NCI-H524 (cell line): Measurements from ENCODE around the gene RSU1.
A peak's percentile ranks its signal among the peaks of the same experiment; 100 is the strongest.

Experiments used
- DNase-seq, 2 experiments: peaks; one replicate each; lab custom pipeline; 2025; lab: John Stamatoyannopoulos, UW

RSU1 gene

DNA sequence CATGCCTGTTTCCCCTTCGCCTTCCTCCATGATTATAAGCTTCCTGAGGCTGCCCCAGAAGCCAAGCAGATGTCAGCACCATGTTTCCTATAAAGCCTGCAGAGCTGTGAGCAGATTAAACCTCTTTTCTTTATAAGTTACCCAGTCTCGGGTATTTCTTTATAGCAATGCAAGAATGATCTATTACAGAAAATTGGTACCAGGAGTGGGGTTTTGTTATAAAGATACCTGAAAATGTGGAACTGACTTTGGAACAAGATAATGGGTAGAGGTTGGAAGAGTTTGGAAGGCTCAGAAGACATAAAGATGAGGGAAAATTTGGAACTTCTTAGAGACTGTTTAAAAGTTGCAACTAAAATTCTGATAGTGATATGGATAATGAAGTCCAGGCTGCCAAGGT, 4.8 kb upstream of the RSU1 start:
- DNase-seq: no peak

- DNase-seq: no peak
These were observed 3.2 kb upstream of the RSU1 start for GRCh38 chr10:16820421-16820820.

DNA sequence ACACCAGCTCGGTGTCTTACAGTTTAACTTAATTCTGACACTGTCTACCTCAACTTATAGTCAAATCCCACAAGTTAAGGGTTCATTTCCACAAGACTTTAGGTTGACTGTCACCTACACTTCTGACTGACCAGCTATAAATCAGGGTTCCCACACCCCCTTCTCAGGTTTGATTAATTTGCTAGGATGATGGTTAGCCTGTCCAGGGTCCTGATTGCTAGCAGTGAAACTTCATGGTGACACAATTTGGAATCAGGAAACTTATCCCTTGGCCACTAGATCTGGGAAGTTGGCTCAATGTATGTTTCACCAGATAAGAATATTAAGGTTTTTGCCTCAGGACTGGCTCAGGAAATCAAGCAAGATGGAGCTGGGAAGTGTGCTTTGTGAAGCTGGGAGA, 2.8 kb upstream of the RSU1 start:
- no peak for DNase-seq

GRCh38 chr10:16819436-16819835, 2.2 kb upstream of the RSU1 start:
- DNase-seq: no peak

GRCh38 chr10:16819026-16819425, 1.8 kb upstream of the RSU1 start:
- no peak for DNase-seq

DNA sequence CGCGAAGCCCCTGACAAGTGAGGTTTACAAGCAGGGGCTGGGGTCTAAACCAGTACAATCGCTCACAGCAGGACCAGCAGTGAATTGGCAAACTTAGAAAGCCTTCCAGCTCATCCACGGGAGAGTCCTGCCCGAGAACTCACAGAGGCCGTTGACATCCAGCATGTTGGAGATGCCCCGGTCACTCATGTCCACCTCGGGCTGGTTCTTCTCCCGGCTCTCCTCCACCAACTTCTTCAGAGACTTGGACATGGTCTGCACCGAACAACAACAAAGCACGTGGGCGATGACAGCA, 447 bp downstream of the RSU1 start:
- DNase-seq: no peak

DNA sequence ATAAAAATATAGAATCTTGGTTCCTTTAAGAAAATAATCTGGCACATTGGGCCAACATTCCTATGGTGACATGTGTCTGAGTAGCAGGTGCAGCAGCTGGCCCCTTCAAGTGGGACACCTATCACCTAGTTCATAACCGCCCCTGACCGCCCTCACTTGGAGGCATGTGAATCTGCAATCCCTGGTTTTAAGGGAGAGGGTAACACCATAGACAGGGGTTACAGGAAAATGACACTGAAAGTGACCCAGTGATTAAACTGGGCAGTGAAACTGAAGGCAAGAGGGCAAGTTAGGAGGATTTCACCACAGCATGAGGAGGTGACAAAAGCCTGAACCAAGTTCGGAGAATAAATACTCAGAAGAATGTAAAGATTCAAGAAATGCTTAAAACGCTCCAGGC, 1.1 kb downstream of the RSU1 start:
- no peak for DNase-seq

GRCh38 chr10:16814012-16814411, 3.2 kb downstream of the RSU1 start:
- DNase-seq: no peak

DNA sequence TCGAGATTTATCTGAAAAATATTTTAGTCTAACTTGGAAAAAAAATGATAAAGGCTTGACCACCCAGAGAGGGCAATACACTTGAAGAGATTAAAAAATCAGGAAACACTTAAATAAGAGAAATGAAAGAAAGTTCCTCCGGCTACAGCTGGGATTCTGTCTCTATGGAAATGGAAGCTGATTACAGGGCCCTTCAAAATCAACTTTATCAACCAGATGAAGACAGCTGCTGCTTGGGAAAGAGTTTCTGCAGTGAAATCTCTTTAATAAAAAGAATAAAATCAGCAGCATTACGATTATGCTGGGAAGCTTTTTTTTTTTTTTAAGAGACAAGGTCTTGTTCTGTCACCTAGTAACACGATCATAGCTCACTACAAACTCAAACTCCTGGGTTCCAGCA, 4.5 kb downstream of the RSU1 start:
- DNase-seq: no peak

GRCh38 chr10:16811765-16812164, 5.5 kb downstream of the RSU1 start:
- no peak for DNase-seq

DNA sequence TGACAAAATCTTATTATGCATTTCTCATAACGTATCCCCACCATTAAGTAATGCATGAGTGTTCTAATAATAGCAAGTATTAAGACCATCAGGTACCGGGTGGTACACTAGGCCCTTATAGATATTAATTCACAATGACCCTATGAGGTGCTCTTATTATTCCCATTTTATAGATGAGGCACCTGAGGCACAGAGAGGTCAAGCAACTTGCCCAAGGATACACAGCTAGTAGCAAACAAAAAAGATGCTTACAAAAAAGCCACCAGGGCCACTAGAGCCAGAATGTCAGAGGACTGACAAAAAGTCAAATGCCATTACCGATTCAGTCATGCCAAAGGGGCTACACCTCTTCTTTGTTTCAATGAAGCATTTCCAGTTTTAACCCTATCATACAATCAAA, 5.9 kb downstream of the RSU1 start:
- no peak for DNase-seq

GRCh38 chr10:16809074-16809718, 8.0 kb downstream of the RSU1 start:
- peak in 1 of 2 experiments; percentile 6 for DNase-seq

- DNase-seq: no peak
These were observed 13.1 kb downstream of the RSU1 start for GRCh38 chr10:16804123-16804522.

DNA sequence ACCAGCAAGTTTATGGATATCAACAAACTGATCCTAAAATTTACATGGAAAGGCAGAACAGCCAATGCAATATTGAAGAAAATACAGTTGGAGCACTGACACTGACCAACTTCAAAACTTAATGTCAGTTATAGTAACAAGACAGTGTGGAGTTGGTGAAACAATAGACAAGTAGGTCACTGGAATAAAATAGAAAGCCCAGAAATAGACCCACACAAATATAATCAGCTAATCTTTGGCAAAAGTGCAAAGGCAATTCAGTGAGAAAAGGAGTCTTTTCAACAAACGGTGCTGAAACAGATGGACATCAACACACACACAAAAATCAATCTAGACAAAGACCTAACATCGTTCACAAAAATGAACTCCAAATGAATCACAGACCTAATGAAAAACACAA, 13.8 kb downstream of the RSU1 start:
- no peak for DNase-seq

GRCh38 chr10:16799621-16800020, 17.6 kb downstream of the RSU1 start:
- DNase-seq: no peak

DNA sequence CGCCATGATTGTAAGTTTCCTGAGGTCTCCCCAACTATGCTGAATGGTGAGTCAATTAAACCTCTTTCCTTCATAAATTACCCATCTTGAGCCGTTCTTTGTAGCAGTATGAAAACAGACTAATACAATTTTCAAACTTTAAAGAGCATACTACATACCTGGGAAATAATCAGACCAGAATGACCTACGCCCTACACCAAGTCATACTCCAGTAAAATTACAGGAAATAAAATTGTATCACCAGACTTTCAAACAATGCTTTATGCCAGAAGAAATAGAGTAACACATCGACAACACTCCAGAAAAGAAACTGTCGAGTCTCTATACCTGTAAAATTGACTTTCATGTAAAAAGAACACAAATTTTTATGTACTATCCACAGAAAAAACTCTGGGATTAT, 18.7 kb downstream of the RSU1 start:
- no peak for DNase-seq

DNA sequence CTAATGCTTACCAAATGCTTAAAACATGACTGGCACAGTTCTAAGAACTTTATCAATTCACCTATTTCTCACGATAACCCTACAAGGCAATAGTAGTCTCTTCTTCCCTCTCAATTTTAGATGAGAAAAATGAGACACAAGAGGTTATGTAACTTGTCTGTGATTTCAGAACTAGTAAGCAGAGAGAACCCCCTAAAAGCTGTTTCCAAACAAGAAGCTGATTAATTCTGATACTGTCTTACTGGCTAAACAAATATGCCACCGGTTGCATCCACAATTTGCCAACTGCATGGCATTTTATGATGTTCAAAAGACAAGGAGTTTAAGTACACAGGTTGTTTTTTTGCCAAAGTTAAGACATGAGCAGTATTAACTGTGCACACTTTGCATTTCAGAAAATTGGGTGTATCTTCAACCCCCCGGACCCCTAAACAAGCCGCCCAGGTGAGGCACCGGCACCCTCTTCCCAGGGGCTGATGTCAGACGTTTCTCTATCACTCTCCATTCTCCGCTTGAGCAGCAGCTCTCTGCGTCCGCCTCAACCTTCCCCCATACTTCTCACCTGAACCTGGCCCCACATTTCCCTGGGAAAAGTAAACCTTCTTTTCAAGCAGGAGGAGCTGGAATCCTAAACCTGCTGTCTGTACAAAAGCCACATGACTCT, 21.7 kb downstream of the RSU1 start:
- no peak for DNase-seq

DNA sequence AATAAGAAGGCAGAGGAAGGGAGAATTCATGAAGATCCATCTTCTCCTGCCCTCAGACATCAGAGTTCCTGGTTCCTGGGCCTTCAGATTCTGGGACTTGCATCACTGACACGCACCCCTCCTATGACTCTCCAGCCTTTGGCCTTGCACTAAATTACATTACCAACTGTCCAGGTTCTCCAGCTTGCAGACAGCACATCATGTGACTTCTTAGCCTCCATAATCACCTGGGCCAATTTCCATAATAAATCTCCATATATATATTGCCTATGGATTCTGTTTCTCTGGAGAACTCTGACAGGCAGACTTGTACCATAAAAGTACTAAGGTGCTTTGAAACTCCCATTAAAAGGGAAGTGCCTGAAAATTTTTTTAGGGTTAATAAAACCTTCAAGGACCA, 23.2 kb downstream of the RSU1 start:
- no peak for DNase-seq

- no peak for DNase-seq
These were observed 24.5 kb downstream of the RSU1 start for GRCh38 chr10:16792675-16793074.

DNA sequence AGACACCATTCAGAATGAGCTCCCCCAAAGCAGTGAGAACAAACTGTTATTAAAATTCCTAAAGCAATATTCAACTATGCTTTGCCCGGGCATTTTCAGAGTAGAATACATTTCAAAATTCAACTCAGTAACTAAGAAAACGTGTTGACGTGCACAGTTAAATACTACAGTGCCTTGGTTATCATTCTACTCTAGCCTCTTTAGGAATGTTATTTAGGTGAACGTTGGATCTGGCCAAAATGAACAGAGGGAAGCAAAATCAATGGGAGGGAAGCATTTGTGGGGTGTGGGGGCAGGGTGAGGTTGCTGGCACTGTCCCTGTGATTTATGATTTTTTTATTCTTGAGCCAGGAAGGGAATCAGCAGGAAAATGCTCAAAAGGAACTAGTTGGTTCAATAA, 27.5 kb downstream of the RSU1 start:
- DNase-seq: no peak

GRCh38 chr10:16789261-16789660, 28.0 kb downstream of the RSU1 start:
- DNase-seq: no peak

DNA sequence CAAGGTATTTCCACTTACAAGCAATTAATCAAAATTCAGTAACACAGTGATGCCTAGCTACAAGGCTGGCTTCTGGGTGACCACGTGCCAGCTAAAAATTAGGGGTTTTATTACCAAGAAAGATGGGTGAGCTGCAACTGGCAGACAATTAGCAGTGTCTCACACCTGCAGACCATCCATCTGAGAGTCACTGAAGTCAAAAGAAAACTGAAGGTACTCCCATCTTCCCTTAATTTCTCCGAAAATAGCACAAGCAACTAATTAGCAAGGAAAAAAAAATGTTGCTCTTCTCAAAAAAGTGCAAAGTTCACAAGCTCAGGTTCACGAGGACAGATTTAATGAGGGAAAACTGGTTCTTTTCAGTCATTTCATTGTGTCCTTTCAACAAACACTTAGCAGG, 28.4 kb downstream of the RSU1 start:
- no peak for DNase-seq

- DNase-seq: no peak
These were observed 29.1 kb downstream of the RSU1 start for GRCh38 chr10:16788125-16788524.

- no peak for DNase-seq
These were observed 29.8 kb downstream of the RSU1 start for GRCh38 chr10:16787361-16787791.
